SK-N-SH (cell line): ENCODE data around the gene NECTIN2. TPM values are rescaled to one million over a fixed set of nuclear protein-coding genes. Genes with fewer than 3 reads are reported as not detected.

Experiments used
- CHD2 ChIP-seq: fragments of 150-350 bp; IDR thresholded peaks from 2 replicates; pipeline ENCODE4 v1.6.1; 2018; ENCODE audit warnings: low read length; ENCODE audit not compliant: partially characterized antibody
- ELF1 ChIP-seq: IDR thresholded peaks from 2 replicates; pipeline ENCODE4 v1.4.0; 2012
- EP300 ChIP-seq, 2 experiments: IDR thresholded peaks; 2 replicates each; pipeline versions ENCODE4 v1.4.0 to v1.6.1; 2012; ENCODE audit warnings: borderline replicate concordance in 1 of 2, low read depth in 1 of 2, low read length in 1 of 2
- EZH2phosphoT487 ChIP-seq: fragments of 200-600 bp; sonication (generic); IDR thresholded peaks from 2 replicates; pipeline ENCODE4 v1.6.1; 2017; ENCODE audit warnings: low read depth, mixed run types, mild to moderate bottlenecking, antibody characterized with exemption, moderate library complexity, borderline replicate concordance
- FOSL2 ChIP-seq: IDR thresholded peaks from 2 replicates; pipeline ENCODE4 v1.4.0; 2012; ENCODE audit warnings: low read depth, mild to moderate bottlenecking, moderate library complexity, borderline replicate concordance
- FOXJ3 ChIP-seq: sonication (generic); formaldehyde crosslinking; IDR thresholded peaks from 2 replicates; pipeline ENCODE4 v1.5.1; 2020; ENCODE audit warnings: mild to moderate bottlenecking, missing genetic modification reagents
- GABPA ChIP-seq: IDR thresholded peaks from 2 replicates; pipeline ENCODE4 v1.4.0; 2012; ENCODE audit warnings: low read depth, mild to moderate bottlenecking
- IRF3 ChIP-seq: fragments of 150-350 bp; IDR thresholded peaks from 2 replicates; pipeline ENCODE4 v1.6.1; 2016; ENCODE audit warnings: mild to moderate bottlenecking, low read depth, low read length
- JUND ChIP-seq: IDR thresholded peaks from 2 replicates; pipeline ENCODE4 v1.4.0; 2012
- MXI1 ChIP-seq: IDR thresholded peaks from 2 replicates; pipeline ENCODE4 v1.6.1; 2012; ENCODE audit warnings: mild to moderate bottlenecking, low read depth, low read length, improper control_type of control experiment
- NFIC ChIP-seq: IDR thresholded peaks from 2 replicates; pipeline ENCODE4 v1.4.0; 2012; ENCODE audit warnings: borderline replicate concordance
- NRF1 ChIP-seq: IDR thresholded peaks from 2 replicates; pipeline ENCODE4 v1.6.1; 2012; ENCODE audit warnings: low read depth, mild to moderate bottlenecking, low read length
- RFX5 ChIP-seq: IDR thresholded peaks from 2 replicates; pipeline ENCODE4 v1.6.1; 2012; ENCODE audit warnings: mild to moderate bottlenecking, improper control_type of control experiment, low read length
- RXRA ChIP-seq: IDR thresholded peaks from 2 replicates; pipeline ENCODE4 v1.4.0; 2012; ENCODE audit warnings: low read depth, mild to moderate bottlenecking, borderline replicate concordance
- TAF1 ChIP-seq: IDR thresholded peaks from 2 replicates; pipeline ENCODE4 v1.6.1; 2012; ENCODE audit warnings: low read depth, mild to moderate bottlenecking, low read length, moderate library complexity, borderline replicate concordance
- TCF12 ChIP-seq: IDR thresholded peaks from 2 replicates; pipeline ENCODE4 v1.4.0; 2012
- TEAD4 ChIP-seq: IDR thresholded peaks from 2 replicates; pipeline ENCODE4 v1.4.0; 2012; ENCODE audit warnings: mild to moderate bottlenecking, borderline replicate concordance; ENCODE audit not compliant: insufficient read depth
- USF2 ChIP-seq: fragments of 150-350 bp; IDR thresholded peaks from 2 replicates; pipeline ENCODE4 v1.6.1; 2017; ENCODE audit warnings: antibody characterized with exemption, low read length, low read depth, borderline replicate concordance
- YY1 ChIP-seq: IDR thresholded peaks from 2 replicates; pipeline ENCODE4 v1.4.0; 2012; ENCODE audit warnings: low read depth, mild to moderate bottlenecking
- polyA plus RNA-seq, 3 experiments: library from polyadenylated mRNA; depleted of rRNA; stranded (reverse); fragments of >200 nt; gene quantifications; 2 replicates each; pipeline ENCODE4 v1.2.3, GENCODE V29; 2012
- TF ChIP-seq, protein P1 (sequence below): fragments of 200-600 bp; sonication (generic); IDR thresholded peaks from 2 replicates; pipeline ENCODE4 v1.6.1; 2017; ENCODE audit warnings: antibody characterized with exemption, mild to moderate bottlenecking, moderate library complexity
- TF ChIP-seq, protein P2 (sequence below): IDR thresholded peaks from 2 replicates; pipeline ENCODE4 v1.4.0; 2012; ENCODE audit warnings: low read depth, borderline replicate concordance
- TF ChIP-seq, protein P3 (sequence below): IDR thresholded peaks from 2 replicates; pipeline ENCODE4; 2012
- TF ChIP-seq, protein P4 (sequence below): IDR thresholded peaks from 2 replicates; pipeline ENCODE4 v1.4.0; 2012; ENCODE audit warnings: low read depth

The NECTIN2 gene
- polyA plus RNA-seq, 1 of the 3 experiments (the other 2 are of a cell fraction): 121 TPM

GRCh38 chr19:44903602-44904425, 57.7 kb downstream of the NECTIN2 start (continued):
- TF ChIP-seq, protein P1, sequence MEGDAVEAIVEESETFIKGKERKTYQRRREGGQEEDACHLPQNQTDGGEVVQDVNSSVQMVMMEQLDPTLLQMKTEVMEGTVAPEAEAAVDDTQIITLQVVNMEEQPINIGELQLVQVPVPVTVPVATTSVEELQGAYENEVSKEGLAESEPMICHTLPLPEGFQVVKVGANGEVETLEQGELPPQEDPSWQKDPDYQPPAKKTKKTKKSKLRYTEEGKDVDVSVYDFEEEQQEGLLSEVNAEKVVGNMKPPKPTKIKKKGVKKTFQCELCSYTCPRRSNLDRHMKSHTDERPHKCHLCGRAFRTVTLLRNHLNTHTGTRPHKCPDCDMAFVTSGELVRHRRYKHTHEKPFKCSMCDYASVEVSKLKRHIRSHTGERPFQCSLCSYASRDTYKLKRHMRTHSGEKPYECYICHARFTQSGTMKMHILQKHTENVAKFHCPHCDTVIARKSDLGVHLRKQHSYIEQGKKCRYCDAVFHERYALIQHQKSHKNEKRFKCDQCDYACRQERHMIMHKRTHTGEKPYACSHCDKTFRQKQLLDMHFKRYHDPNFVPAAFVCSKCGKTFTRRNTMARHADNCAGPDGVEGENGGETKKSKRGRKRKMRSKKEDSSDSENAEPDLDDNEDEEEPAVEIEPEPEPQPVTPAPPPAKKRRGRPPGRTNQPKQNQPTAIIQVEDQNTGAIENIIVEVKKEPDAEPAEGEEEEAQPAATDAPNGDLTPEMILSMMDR: peak; percentile 99
- TF ChIP-seq TAF1 (no peak), IRF3 (no peak), NFIC (no peak), TEAD4 (no peak), TCF12 (no peak), FOSL2 (no peak), ELF1 (no peak), FOXJ3 (CRISPR knock-in tag) (no peak), YY1 (no peak), CHD2 (no peak), NRF1 (no peak), EP300 (IDR thresholded peaks at IDR 0.05; ENCODE audit: borderline replicate concordance in 1 of 2, low read depth in 1 of 2, low read length in 1 of 2) (no peak), GABPA (no peak), RXRA (no peak), RFX5 (no peak), EZH2phosphoT487 (no peak), MXI1 (no peak), USF2 (no peak), JUND (no peak)
- TF ChIP-seq, protein P2, sequence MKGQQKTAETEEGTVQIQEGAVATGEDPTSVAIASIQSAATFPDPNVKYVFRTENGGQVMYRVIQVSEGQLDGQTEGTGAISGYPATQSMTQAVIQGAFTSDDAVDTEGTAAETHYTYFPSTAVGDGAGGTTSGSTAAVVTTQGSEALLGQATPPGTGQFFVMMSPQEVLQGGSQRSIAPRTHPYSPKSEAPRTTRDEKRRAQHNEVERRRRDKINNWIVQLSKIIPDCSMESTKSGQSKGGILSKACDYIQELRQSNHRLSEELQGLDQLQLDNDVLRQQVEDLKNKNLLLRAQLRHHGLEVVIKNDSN: no peak
- TF ChIP-seq, protein P3, sequence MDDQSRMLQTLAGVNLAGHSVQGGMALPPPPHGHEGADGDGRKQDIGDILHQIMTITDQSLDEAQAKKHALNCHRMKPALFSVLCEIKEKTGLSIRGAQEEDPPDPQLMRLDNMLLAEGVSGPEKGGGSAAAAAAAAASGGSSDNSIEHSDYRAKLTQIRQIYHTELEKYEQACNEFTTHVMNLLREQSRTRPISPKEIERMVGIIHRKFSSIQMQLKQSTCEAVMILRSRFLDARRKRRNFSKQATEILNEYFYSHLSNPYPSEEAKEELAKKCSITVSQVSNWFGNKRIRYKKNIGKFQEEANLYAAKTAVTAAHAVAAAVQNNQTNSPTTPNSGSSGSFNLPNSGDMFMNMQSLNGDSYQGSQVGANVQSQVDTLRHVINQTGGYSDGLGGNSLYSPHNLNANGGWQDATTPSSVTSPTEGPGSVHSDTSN: no peak
- TF ChIP-seq, protein P4, sequence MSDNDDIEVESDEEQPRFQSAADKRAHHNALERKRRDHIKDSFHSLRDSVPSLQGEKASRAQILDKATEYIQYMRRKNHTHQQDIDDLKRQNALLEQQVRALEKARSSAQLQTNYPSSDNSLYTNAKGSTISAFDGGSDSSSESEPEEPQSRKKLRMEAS: no peak
